HepG2 (cell line): ENCODE data around the gene SNX21. TPM values are rescaled to one million over a fixed set of nuclear protein-coding genes. Genes with fewer than 3 reads are reported as not detected.

Experiments used
- ATF5 ChIP-seq: sonication (generic); formaldehyde crosslinking; IDR thresholded peaks from 2 replicates; pipeline ENCODE4 v1.4.0; 2020; ENCODE audit warnings: mild to moderate bottlenecking, low read depth, missing genetic modification reagents
- ATRX ChIP-seq: sonication (generic); formaldehyde crosslinking; IDR thresholded peaks from 2 replicates; pipeline ENCODE4 v1.4.0; 2020; ENCODE audit warnings: missing genetic modification reagents, borderline replicate concordance
- DMTF1 ChIP-seq: sonication (generic); formaldehyde crosslinking; IDR thresholded peaks from 2 replicates; pipeline ENCODE4 v1.4.0; 2020; ENCODE audit warnings: mild to moderate bottlenecking, missing genetic modification reagents
- HDAC2 ChIP-seq: sonication (generic); formaldehyde crosslinking; IDR thresholded peaks from 2 replicates; pipeline ENCODE4 v1.4.0; 2020; ENCODE audit warnings: missing genetic modification reagents
- KDM5A ChIP-seq: fragments of 200-600 bp; sonication (generic); IDR thresholded peaks from 2 replicates; pipeline ENCODE4 v1.7.0; 2018; ENCODE audit warnings: antibody characterized with exemption, mild to moderate bottlenecking, low read length, borderline replicate concordance
- NR2F6 ChIP-seq, 2 experiments: IDR thresholded peaks; 2 replicates each; pipeline ENCODE4 v1.6.1; 2016; ENCODE audit warnings: antibody characterized with exemption in 1 of 2, mild to moderate bottlenecking in 1 of 2
- PAWR ChIP-seq: sonication (generic); formaldehyde crosslinking; IDR thresholded peaks from 2 replicates; pipeline ENCODE4 v1.4.0; 2020; ENCODE audit warnings: missing genetic modification reagents, mild to moderate bottlenecking, borderline replicate concordance
- PHF20 ChIP-seq: sonication (generic); formaldehyde crosslinking; IDR thresholded peaks from 2 replicates; pipeline ENCODE4 v1.5.0; 2020; ENCODE audit warnings: mild to moderate bottlenecking, missing genetic modification reagents
- TFAP4 ChIP-seq: sonication (generic); IDR thresholded peaks from 2 replicates; pipeline ENCODE4 v1.6.1; 2016; ENCODE audit warnings: low read depth, borderline replicate concordance
- TFDP1 ChIP-seq: IDR thresholded peaks from 2 replicates; pipeline ENCODE4 v1.6.1; 2016; ENCODE audit warnings: missing compliant biosample characterization, missing genetic modification reagents, borderline replicate concordance
- ZFX ChIP-seq: sonication (generic); formaldehyde crosslinking; IDR thresholded peaks from 2 replicates; pipeline ENCODE4 v1.4.0; 2020; ENCODE audit warnings: mild to moderate bottlenecking, low read depth, missing genetic modification reagents, moderate library complexity
- ZHX2 ChIP-seq, 2 experiments: sonication (generic) in 1 of 2; formaldehyde crosslinking in 1 of 2; IDR thresholded peaks; 2 replicates each; pipeline versions ENCODE4 v1.6.1 to v1.9.0; 2014 to 2022; ENCODE audit warnings: antibody characterized with exemption in 1 of 2, borderline replicate concordance in 1 of 2, inconsistent platforms in 1 of 2, low read depth in 1 of 2, missing genetic modification reagents in 1 of 2
- ZNF556 ChIP-seq: sonication (generic); formaldehyde crosslinking; IDR thresholded peaks from 2 replicates; pipeline ENCODE4 v1.4.0; 2020; ENCODE audit warnings: mild to moderate bottlenecking, missing genetic modification reagents, borderline replicate concordance
- ZNF558 ChIP-seq: sonication (generic); formaldehyde crosslinking; IDR thresholded peaks from 2 replicates; pipeline ENCODE4 v1.9.0; 2022; ENCODE audit warnings: mild to moderate bottlenecking, missing genetic modification reagents, borderline replicate concordance
- ZNF589 ChIP-seq: sonication (generic); formaldehyde crosslinking; conservative IDR thresholded peaks from 2 replicates; pipeline ENCODE4 v1.8.0; 2022; ENCODE audit warnings: mild to moderate bottlenecking, moderate library complexity, missing genetic modification reagents
- ZNF629 ChIP-seq: sonication (generic); formaldehyde crosslinking; conservative IDR thresholded peaks from 2 replicates; pipeline ENCODE4 v1.5.0; 2020; ENCODE audit warnings: missing genetic modification reagents
- polyA plus RNA-seq, 8 experiments: library from polyadenylated mRNA; depleted of rRNA in 3 of 8; stranded (reverse) in 7 of 8; unstranded in 1 of 8; fragments of >200 nt; fragmentation: Illumina TruSeq in 4 of 8; extraction: Trizol in 4 of 8; gene quantifications; 2 replicates each; pipeline versions ENCODE4 v1.2.1 to v1.2.3, GENCODE V29; 2011 to 2016; ENCODE audit warnings: low read depth in 4 of 8, missing spikeins in 1 of 8, mixed read lengths in 1 of 8; ENCODE audit not compliant: insufficient read depth in 1 of 8
- total RNA-seq, 5 experiments: library from RNA; depleted of rRNA; stranded (reverse); fragments of >200 nt; fragmentation: Illumina TruSeq; extraction: Trizol; gene quantifications; 2 replicates each; pipeline ENCODE4 v1.2.3, GENCODE V29; 2016; ENCODE audit warnings: low read depth in 1 of 5

SNX21 gene
- total and polyA plus RNA-seq, 2 of the 13 experiments (the other 11 are each of a cell fraction or from before 2014, with no cell fraction given): 7.7 to 12.8 TPM

GRCh38 chr20:45857114-45857881, 23.7 kb downstream of the SNX21 start, which contains the start of the genes ACOT8 and ZSWIM3 (continued):
- no peak for TF ChIP-seq DMTF1 (CRISPR knock-in tag)
- TF ChIP-seq NR2F6 (IDR thresholded peaks at IDR 0.05): peak; percentile 93
- peak; percentile 83 for TF ChIP-seq NR2F6 (CRISPR knock-in tag; IDR thresholded peaks at IDR 0.05)
- no peak; the same call in none of the 2 replicates for TF ChIP-seq HDAC2 (CRISPR knock-in tag)
- TF ChIP-seq ZNF556: peak; percentile 46; the same call in 1 of the 2 replicates
- no peak for TF ChIP-seq ZNF589 (CRISPR knock-in tag)
- no peak for TF ChIP-seq PAWR (CRISPR knock-in tag)
- no peak for TF ChIP-seq ATF5 (CRISPR knock-in tag)
- peak; percentile 90 for TF ChIP-seq KDM5A
- TF ChIP-seq ATRX (CRISPR knock-in tag): no peak
- no peak for TF ChIP-seq TFDP1 (CRISPR knock-in tag)
- peak; percentile 81 for TF ChIP-seq ZHX2 (IDR thresholded peaks at IDR 0.05; ENCODE audit: low read depth)
- TF ChIP-seq ZHX2 (CRISPR knock-in tag; IDR thresholded peaks at IDR 0.05; ENCODE audit: borderline replicate concordance): no peak; the same call in 1 of the 2 replicates
- TF ChIP-seq ZNF558 (CRISPR knock-in tag): peak; percentile 91
- TF ChIP-seq ZFX: peak; percentile 97
- TF ChIP-seq ZNF629 (CRISPR knock-in tag): no peak
- peak; percentile 96 for TF ChIP-seq PHF20 (CRISPR knock-in tag)
- TF ChIP-seq TFAP4: no peak
